HEK293 (cell line): ENCODE measurements around the gene CD40.

ENCODE experiments used
- CTCF ChIA-PET: fragments of 350-600 bp; formaldehyde crosslinking; extraction: SDS; loops from one replicate; lab custom pipeline; 2021; ENCODE audit warnings: antibody characterized with exemption; lab: Yijun Ruan, JAX
- POLR2A ChIA-PET: fragments of 300-600 bp; formaldehyde crosslinking; extraction: SDS; loops from one replicate; lab custom pipeline; 2020; ENCODE audit warnings: antibody characterized with exemption, inconsistent platforms; lab: Yijun Ruan, JAX
- H3K27ac ChIP-seq: fragments of 200-500 bp; sonication (Bioruptor generic); 2 replicates; pipeline ENCODE4 v1.5.1; 2014; ENCODE audit warnings: low read depth, low read length, control low read depth, inconsistent platforms; ENCODE audit errors: extremely low read depth
- H3K36me3 ChIP-seq, 2 experiments: fragments of 200-500 bp in 1 of 2; sonication (Bioruptor generic) in 1 of 2; 1 replicate in 1 of 2; 2 replicates in 1 of 2; pipeline ENCODE4 v1.5.1; 2014 to 2017; ENCODE audit warnings: inconsistent platforms in 2 of 2, low read length in 2 of 2; ENCODE audit not compliant: control insufficient read depth in 2 of 2, insufficient read depth in 1 of 2
- H3K4me1 ChIP-seq: fragments of 200-500 bp; sonication (Bioruptor generic); 2 replicates; pipeline ENCODE4 v1.5.1; 2014; ENCODE audit warnings: mild to moderate bottlenecking, low read length, inconsistent platforms; ENCODE audit not compliant: control insufficient read depth, insufficient read depth
- H3K4me3 ChIP-seq: 2 replicates; pipeline ENCODE4 v1.5.1; 2011; ENCODE audit warnings: low read depth, mild to moderate bottlenecking, control low read depth, low read length, moderate library complexity
- H3K9me3 ChIP-seq: fragments of 200-500 bp; sonication (Bioruptor generic); 2 replicates; pipeline ENCODE4 v1.5.1; 2014; ENCODE audit warnings: low read depth, low read length, inconsistent platforms; ENCODE audit not compliant: control insufficient read depth, insufficient read depth
- CTCF ChIP-seq: fragments of 450-650 bp; formaldehyde crosslinking; IDR thresholded peaks from 2 replicates; pipeline ENCODE4 v1.5.1; 2016; ENCODE audit warnings: missing biosample characterization, missing genetic modification characterization
- IKZF3 ChIP-seq: fragments of 450-650 bp; IDR thresholded peaks from 2 replicates; pipeline ENCODE4 v1.5.0; 2018; ENCODE audit warnings: missing biosample characterization, mild to moderate bottlenecking, missing genetic modification characterization, moderate library complexity
- KLF16 ChIP-seq: fragments of 450-650 bp; formaldehyde crosslinking; IDR thresholded peaks from 2 replicates; pipeline ENCODE4 v1.5.1; 2017; ENCODE audit warnings: missing biosample characterization, missing genetic modification characterization
- KLF8 ChIP-seq: fragments of 450-650 bp; formaldehyde crosslinking; IDR thresholded peaks from 2 replicates; pipeline ENCODE4 v1.5.1; 2016; ENCODE audit warnings: missing biosample characterization, missing genetic modification characterization
- REST ChIP-seq: fragments of 450-650 bp; formaldehyde crosslinking; IDR thresholded peaks from 2 replicates; pipeline ENCODE4 v1.5.1; 2016; ENCODE audit warnings: missing biosample characterization, missing genetic modification characterization
- ZNF184 ChIP-seq: fragments of 450-650 bp; IDR thresholded peaks from 2 replicates; pipeline ENCODE4 v1.5.1; 2018; ENCODE audit warnings: missing biosample characterization, mild to moderate bottlenecking, missing genetic modification characterization
- ZNF2 ChIP-seq: fragments of 450-650 bp; formaldehyde crosslinking; IDR thresholded peaks from 2 replicates; pipeline ENCODE4 v1.5.1; 2016; ENCODE audit warnings: missing biosample characterization, missing genetic modification characterization
- ZNF221 ChIP-seq: fragments of 450-650 bp; formaldehyde crosslinking; IDR thresholded peaks from 2 replicates; pipeline ENCODE4 v1.5.1; 2017; ENCODE audit warnings: missing biosample characterization, missing genetic modification characterization, borderline replicate concordance
- ZNF266 ChIP-seq: fragments of 450-650 bp; formaldehyde crosslinking; IDR thresholded peaks from 2 replicates; pipeline ENCODE4 v1.5.1; 2016; ENCODE audit warnings: missing biosample characterization, missing genetic modification characterization, low read depth
- ZNF324 ChIP-seq: fragments of 450-650 bp; formaldehyde crosslinking; IDR thresholded peaks from 2 replicates; pipeline ENCODE4 v1.5.1; 2016; ENCODE audit warnings: missing biosample characterization, missing genetic modification characterization
- ZNF398 ChIP-seq: fragments of 450-650 bp; formaldehyde crosslinking; IDR thresholded peaks from 2 replicates; pipeline ENCODE4 v1.5.1; 2017; ENCODE audit warnings: missing biosample characterization, missing genetic modification characterization
- ZNF416 ChIP-seq: fragments of 450-650 bp; formaldehyde crosslinking; IDR thresholded peaks from 2 replicates; pipeline ENCODE4 v1.5.1; 2016; ENCODE audit warnings: missing biosample characterization, missing genetic modification characterization
- ZNF433 ChIP-seq: fragments of 450-650 bp; formaldehyde crosslinking; IDR thresholded peaks from 2 replicates; pipeline ENCODE4 v1.5.1; 2016; ENCODE audit warnings: missing biosample characterization, missing genetic modification characterization, low read depth
- ZNF48 ChIP-seq: fragments of 450-650 bp; formaldehyde crosslinking; IDR thresholded peaks from 2 replicates; pipeline ENCODE4 v1.5.1; 2016; ENCODE audit warnings: missing biosample characterization, missing genetic modification characterization
- ZNF521 ChIP-seq: fragments of 450-650 bp; formaldehyde crosslinking; IDR thresholded peaks from 2 replicates; pipeline ENCODE4 v1.5.1; 2017; ENCODE audit warnings: missing biosample characterization, mild to moderate bottlenecking, missing genetic modification characterization
- ZNF544 ChIP-seq: fragments of 450-650 bp; formaldehyde crosslinking; IDR thresholded peaks from 2 replicates; pipeline ENCODE4 v1.5.0; 2017; ENCODE audit warnings: missing biosample characterization, missing genetic modification characterization
- ZNF555 ChIP-seq: fragments of 450-650 bp; formaldehyde crosslinking; conservative IDR thresholded peaks from 2 replicates; pipeline ENCODE4 v1.5.1; 2017; ENCODE audit warnings: missing biosample characterization, mild to moderate bottlenecking, missing genetic modification characterization, inconsistent platforms
- ZNF626 ChIP-seq: fragments of 450-650 bp; sonication (Bioruptor Pico); formaldehyde crosslinking; IDR thresholded peaks from 2 replicates; pipeline ENCODE4 v1.5.1; 2018; ENCODE audit warnings: missing biosample characterization, missing genetic modification characterization, inconsistent platforms
- ZNF670 ChIP-seq: fragments of 450-650 bp; formaldehyde crosslinking; IDR thresholded peaks from 2 replicates; pipeline ENCODE4 v1.5.1; 2016; ENCODE audit warnings: missing biosample characterization, missing genetic modification characterization, low read depth
- ZNF677 ChIP-seq: fragments of 450-650 bp; IDR thresholded peaks from 2 replicates; pipeline ENCODE4 v1.5.0; 2018; ENCODE audit warnings: missing biosample characterization, mild to moderate bottlenecking, missing genetic modification characterization, moderate library complexity
- TF ChIP-seq, protein P1 (sequence below): fragments of 450-650 bp; formaldehyde crosslinking; IDR thresholded peaks from 2 replicates; pipeline ENCODE4 v1.5.1; 2016; ENCODE audit warnings: missing biosample characterization, missing genetic modification characterization
- TF ChIP-seq, protein P2 (sequence below): fragments of 450-650 bp; formaldehyde crosslinking; IDR thresholded peaks from 2 replicates; pipeline ENCODE4 v1.5.1; 2016; ENCODE audit warnings: missing biosample characterization, missing genetic modification characterization

The CD40 gene

DNA sequence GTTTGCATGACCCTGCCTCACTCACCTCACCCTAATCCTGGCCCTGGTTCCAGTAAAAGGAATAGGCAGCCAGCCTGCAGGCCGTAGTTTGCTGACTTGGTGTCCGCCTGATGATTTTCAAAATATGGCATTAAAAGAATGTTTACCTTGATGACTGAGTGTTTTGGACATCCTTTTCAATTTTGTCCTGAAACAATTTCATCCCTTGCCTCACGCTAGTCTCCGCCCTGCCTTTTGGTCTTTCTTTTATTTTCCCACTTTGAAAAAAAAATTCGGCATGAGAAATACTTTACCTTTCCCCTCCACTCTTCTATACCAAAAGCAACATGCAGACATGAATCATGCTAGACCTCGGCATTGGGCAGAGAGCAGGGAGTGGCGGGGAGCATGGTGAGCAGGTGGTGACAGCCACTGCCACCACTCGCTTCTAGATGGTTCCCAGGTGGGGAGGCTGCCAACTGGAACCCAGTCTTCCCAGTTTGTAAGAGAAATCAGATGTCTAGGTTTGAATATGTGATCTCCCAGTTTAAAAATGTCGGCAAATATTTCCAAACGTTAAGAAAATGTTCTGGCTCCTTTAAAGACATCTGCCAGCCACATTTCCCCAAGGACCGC, 9.4 kb downstream of the CD40 start (continued):
- no peak for TF ChIP-seq REST (tag by site-specific recombination)
- no peak for TF ChIP-seq ZNF544 (tag by site-specific recombination)
- no peak for TF ChIP-seq ZNF324 (tag by site-specific recombination)
- no peak for TF ChIP-seq ZNF670 (tag by site-specific recombination)
- no peak for TF ChIP-seq ZNF433
- TF ChIP-seq, protein P1, sequence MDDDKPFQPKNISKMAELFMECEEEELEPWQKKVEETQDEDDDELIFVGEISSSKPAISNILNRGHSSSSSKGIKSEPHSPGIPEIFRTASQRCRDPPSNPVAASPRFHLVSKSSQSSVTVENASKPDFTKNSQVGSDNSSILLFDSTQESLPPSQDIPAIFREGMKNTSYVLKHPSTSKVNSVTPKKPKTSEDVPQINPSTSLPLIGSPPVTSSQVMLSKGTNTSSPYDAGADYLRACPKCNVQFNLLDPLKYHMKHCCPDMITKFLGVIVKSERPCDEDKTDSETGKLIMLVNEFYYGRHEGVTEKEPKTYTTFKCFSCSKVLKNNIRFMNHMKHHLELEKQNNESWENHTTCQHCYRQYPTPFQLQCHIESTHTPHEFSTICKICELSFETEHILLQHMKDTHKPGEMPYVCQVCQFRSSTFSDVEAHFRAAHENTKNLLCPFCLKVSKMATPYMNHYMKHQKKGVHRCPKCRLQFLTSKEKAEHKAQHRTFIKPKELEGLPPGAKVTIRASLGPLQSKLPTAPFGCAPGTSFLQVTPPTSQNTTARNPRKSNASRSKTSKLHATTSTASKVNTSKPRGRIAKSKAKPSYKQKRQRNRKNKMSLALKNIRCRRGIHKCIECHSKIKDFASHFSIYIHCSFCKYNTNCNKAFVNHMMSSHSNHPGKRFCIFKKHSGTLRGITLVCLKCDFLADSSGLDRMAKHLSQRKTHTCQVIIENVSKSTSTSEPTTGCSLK (tag by site-specific recombination): no peak
- TF ChIP-seq ZNF184: no peak

GRCh38 chr20:46128310-46129151, 10.4 kb downstream of the CD40 start:
- CTCF ChIA-PET: interaction anchor here (0.5 to 4.1 kb wide), 32 partner anchors 8 to 309 kb away, joined by 3 to 45 read pairs (median 4); partner anchors contain the start of gene CD40
- Histone ChIP-seq H3K4me1 (no peaks in the 10 kb centered on the region), H3K4me3 (no peak overlapping the region)
- TF ChIP-seq, protein P2, sequence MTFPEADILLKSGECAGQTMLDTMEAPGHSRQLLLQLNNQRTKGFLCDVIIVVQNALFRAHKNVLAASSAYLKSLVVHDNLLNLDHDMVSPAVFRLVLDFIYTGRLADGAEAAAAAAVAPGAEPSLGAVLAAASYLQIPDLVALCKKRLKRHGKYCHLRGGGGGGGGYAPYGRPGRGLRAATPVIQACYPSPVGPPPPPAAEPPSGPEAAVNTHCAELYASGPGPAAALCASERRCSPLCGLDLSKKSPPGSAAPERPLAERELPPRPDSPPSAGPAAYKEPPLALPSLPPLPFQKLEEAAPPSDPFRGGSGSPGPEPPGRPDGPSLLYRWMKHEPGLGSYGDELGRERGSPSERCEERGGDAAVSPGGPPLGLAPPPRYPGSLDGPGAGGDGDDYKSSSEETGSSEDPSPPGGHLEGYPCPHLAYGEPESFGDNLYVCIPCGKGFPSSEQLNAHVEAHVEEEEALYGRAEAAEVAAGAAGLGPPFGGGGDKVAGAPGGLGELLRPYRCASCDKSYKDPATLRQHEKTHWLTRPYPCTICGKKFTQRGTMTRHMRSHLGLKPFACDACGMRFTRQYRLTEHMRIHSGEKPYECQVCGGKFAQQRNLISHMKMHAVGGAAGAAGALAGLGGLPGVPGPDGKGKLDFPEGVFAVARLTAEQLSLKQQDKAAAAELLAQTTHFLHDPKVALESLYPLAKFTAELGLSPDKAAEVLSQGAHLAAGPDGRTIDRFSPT (tag by site-specific recombination): peak; percentile 43; the same call in 1 of the 2 replicates
- TF ChIP-seq KLF16 (tag by site-specific recombination) (0 out of 2 replicates have a peak, but pooled peaks have one; percentile 20), ZNF266 (tag by site-specific recombination) (no peak), ZNF48 (no peak), ZNF398 (tag by site-specific recombination) (peak; percentile 38; the same call in 1 of the 2 replicates), ZNF626 (no peak), ZNF221 (tag by site-specific recombination) (no peak), ZNF677 (tag by site-specific recombination) (no peak), ZNF416 (tag by site-specific recombination) (no peak), KLF8 (tag by site-specific recombination) (no peak), ZNF521 (tag by site-specific recombination) (no peak), ZNF2 (tag by site-specific recombination) (0 out of 2 replicates have a peak, but pooled peaks have one; percentile 16), CTCF (tag by site-specific recombination) (peak; percentile 75), ZNF555 (no peak), IKZF3 (peak; percentile 47; the same call in 1 of the 2 replicates)

More at GRCh38 chr20:46128310-46129151, 10.4 kb downstream of the CD40 start:
- Histone ChIP-seq H3K36me3 (no peaks in the 10 kb centered on the region), H3K27ac (no peak overlapping the region), H3K9me3 (no peaks in the 10 kb centered on the region)
- POLR2A ChIA-PET: no interaction called here
